H4 (cell line): ENCODE data around the gene SRGAP1. TPM values are rescaled to one million over a fixed set of nuclear protein-coding genes. Genes with fewer than 3 reads are reported as not detected.

Source experiments
- DNase-seq: peaks from one replicate; pipeline ENCODE4 v3.0.0-alpha.2; 2015; ENCODE audit warnings: low spot score
- total RNA-seq: library from RNA; depleted of rRNA; stranded (reverse); fragments of >200 nt; shearing (Covaris generic); gene quantifications from 2 replicates; pipeline ENCODE4 v1.2.3, GENCODE V29; 2014

Gene SRGAP1
- total RNA-seq, 1 experiment from 2014 or later = 1.6 TPM

DNA sequence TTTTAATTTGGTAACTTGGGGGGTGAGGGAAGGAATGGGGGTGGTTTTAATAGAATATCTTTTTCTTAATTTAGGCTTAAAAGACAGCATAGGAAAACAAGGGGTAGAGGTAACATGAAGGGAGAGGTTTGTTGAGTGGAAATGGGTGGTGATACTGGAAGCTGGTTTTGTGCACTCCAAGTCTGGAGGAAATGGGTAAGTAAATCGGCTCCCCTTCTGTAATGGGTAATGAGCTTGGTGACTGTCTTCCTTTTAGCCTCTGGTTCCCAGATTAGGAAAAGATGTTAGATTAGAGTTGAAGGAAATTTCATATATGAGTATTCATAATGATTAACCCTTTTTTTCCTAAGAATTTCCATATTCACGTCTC lies 122.1 kb downstream of the SRGAP1 start:
- DNase-seq = no peak

DNA sequence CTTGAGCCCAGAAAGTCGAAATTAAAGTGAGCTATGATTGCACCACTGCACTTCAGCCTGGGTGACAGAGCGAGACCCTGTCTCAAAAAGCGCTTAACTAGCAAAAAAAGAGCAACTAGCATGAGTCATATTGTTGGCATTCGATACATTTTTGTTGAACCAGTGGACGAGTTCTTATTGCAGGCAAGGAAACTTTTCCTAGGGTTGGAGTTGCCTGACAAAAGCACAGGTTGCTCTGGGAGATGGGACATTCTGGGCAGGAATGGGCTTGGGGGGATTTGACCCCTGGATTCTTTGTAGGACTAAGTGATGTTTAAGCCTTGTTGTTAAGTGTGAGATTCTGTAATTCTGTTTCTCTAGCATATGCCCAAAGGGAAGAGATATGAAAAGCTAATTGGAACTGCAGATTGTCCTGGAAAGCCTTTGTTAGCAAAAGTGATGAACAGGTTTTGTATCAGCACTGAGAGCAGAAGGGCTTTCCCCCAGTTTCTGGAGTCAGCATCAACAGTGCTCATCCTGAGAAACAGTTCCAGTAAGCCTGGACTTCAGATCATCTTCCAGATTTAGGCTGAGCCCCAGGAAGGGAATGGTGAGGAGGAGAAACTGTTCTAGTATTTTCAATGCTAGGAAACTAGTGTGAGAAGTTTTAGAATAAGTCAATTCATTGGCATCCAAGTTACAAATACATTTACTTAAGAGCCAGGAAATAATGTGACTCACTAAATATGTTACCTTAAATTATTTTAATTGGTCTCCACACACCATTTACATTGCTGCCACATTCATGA lies 123.1 kb downstream of the SRGAP1 start:
- no peak for DNase-seq

DNA sequence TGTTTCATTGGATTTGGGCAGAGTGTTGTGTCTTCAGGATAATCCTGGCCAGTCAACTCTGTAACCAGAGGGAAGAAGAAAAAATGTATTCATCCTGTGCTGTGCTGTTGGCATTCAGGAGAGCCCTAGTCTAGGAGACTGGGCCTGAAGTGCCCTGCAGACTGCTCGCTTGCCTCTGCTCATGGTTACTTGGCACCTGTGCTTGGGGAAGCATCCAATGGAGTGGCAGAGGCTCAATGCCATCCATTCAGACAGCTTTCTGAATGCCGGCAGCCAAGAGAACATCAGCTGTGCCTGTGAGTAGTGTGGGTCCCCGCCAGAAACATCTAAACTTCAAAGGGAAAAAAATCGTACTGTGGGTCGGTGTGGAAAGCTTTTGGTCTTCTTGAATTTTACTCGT lies 124.2 kb downstream of the SRGAP1 start:
- DNase-seq = no peak

DNA sequence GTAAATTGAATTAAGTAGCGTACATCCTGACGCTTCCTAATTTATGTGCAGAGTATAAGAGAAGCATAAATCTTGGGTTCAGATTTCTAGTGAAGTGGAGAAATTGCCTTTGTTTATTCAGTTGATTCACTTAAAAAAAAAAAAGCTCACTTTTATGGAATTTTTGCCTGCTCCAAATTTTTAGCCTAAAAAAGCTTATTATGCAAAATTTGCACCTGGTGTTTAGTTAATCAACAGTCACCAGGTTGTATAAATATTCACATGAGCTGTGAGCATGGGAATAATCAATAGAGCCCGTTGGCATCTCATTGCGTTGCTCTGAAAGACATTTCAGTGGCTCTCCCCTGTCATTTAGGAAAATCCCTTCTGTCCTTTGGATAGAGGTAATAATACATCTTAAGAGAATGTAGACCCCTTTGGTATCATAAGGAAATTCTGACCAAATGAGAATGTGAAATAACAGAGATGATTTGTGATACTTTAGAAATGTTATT lies 132.4 kb downstream of the SRGAP1 start:
- no peak for DNase-seq

DNA sequence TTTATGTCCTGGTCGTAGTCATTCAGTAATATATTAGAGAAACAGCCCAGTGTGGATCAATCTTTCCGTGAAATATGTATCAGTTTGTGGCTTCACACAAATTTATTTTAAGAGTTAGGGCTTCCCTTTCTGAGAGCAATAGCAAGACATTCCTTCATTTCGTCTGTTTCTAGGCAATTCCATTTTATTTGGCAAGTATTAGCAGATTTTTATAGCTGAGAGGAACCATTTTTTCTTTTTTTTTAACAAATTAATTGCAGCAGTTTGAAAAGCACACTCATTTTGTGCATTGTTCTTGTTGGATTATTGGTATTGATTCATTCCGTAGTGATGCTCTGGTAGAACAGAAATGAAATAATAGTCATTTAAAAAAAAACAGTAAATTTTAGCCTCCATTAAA lies 132.9 kb downstream of the SRGAP1 start:
- no peak for DNase-seq

DNA sequence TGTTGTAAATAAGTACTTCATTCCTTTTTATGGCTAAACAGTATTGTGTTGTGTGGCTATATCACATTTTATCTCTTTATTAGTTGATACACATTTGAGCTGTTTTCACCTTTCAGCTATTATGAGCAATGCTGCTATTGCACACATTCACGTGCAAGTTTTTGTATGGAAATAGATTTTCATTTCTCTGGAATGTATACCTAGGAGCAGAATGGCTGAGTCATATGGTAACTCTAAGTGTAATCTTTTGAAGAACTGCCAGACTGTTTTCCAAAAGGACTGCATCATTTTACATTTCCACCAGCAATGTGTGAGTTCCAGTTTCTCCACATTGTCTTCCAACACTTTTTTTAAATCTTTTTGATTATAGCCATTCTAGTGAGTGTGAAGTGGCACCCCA lies 134.0 kb downstream of the SRGAP1 start:
- no peak for DNase-seq

DNA sequence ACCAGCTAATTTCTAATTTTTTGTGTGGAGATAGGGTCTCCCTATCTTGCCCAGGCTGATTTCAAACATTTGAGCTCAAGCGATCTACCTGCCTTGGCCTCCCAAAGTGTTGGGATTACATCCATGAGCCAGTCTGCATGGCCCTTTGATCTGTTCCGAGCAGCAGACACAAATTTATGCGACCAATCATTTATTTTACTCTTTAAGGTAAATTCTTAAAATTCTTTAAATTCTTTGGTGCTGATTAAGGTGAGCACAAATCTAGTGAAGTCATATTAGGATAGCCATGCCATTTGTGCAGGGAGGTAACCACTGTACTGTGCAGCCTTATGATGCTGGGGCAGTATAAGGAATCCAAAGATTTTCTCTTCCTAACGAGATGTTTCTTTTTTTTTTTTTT lies 135.7 kb downstream of the SRGAP1 start:
- no peak for DNase-seq

DNA sequence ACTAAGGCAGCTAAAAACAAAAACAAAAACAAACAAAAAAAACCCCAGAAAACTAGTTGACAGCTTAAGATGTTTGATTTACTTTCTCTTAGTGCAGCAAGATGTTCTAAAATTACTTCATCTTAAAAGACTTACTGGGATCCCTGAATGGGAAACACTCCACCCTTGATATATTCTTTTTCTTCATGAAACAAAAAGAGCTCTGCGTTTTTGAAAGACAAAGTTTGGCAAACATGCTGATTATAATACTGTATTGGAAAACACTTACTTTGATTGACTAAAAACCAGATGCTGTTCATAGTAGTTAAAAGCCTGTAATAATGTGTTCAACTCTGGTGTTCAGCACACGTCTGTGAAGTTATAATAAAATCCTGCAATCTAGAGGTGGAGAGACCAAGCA lies 136.8 kb downstream of the SRGAP1 start:
- DNase-seq = no peak

DNA sequence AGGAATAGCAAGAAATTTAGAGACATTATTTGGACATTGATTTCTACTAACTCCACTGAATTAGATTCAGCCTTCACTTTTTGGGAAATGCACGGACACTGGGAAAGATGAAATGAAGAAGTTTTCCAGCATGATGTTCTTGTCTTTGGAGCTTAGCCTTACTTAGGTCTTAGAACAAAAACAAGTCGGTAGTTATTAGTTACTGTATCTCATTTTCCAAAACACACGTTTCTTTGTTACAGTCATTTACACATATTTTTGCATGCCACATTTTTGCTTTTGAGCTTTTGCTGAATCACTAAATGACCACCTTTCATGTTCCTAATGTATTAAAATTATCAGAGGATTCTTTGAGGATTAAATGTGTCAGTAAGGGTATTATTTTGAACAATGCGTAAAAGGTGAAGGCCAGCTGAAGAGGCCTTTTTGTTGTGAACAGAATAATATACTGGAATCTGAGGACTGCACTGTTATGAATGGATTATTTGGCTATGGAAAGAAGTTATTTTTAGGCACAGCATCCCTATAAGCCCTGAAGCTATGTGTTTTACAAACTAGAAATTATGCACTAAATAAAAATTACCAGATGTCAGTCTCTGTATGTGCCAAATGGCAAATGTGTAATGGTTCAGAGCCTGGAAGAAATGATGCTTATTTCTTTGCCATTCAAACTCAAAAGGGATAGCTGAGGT lies 138.2 kb downstream of the SRGAP1 start:
- DNase-seq = no peak

DNA sequence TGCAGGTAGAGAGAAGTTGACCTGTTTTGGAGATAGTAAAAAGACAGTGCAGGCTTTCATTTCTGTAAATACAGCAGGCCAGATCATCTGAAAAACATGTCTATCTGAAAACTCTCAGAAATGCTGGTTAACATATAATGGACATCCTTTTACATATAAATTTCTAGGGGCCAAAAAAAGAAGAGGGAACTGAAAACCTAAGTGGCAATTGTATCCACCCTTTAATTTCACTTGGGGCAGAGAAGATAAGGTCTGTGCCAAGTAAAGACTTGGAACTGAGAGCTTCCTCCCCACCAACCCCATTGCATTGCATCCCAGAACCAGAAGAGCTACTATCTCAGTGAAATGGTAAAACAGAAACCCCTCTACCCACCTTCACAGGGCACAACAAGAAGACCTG lies 141.0 kb downstream of the SRGAP1 start:
- no peak for DNase-seq

DNA sequence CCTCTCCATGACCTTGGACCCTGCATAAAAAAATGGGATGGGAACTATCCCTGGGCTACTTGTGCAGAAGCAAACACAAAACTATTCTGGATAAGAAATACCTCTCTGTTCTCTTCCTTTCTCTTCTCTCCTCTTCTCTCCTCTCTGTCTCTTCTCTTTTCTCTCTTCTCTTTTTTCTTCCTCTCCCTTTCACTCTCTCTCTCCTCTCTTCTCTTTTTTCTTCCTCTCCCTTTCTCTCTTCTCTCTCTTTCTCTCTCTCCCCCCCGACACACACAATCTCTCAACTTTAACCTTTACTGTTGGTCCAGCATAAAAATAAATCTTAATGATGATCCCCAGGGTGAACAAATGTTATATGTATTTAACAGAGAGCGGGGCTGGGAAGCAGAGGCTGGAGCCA lies 141.4 kb downstream of the SRGAP1 start:
- no peak for DNase-seq

DNA sequence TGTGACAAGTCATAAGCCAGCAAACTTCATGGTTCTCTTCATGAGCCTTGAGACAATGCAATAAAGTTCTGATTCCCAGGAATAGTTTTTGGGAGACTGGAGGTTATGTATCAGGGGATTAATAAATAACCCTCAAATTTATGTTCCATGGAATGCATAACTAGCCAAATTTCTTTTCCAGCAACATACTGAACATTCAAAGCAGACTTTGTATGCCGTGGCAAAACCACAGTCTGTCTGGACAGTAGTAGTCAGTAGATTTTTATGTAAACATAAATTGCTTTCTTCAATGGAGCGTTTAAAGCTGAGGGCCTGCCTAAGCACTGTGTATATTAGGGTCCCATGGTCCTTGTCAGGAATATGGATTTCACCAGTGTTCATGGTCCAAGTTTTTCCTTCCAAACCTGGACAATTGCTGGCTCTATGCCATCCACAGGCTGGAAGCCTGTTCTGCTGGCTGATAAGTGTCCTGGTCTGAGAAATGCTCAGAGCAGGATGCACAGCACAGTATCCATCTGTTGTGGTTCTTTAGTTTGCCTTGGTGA lies 144.9 kb downstream of the SRGAP1 start:
- no peak for DNase-seq

DNA sequence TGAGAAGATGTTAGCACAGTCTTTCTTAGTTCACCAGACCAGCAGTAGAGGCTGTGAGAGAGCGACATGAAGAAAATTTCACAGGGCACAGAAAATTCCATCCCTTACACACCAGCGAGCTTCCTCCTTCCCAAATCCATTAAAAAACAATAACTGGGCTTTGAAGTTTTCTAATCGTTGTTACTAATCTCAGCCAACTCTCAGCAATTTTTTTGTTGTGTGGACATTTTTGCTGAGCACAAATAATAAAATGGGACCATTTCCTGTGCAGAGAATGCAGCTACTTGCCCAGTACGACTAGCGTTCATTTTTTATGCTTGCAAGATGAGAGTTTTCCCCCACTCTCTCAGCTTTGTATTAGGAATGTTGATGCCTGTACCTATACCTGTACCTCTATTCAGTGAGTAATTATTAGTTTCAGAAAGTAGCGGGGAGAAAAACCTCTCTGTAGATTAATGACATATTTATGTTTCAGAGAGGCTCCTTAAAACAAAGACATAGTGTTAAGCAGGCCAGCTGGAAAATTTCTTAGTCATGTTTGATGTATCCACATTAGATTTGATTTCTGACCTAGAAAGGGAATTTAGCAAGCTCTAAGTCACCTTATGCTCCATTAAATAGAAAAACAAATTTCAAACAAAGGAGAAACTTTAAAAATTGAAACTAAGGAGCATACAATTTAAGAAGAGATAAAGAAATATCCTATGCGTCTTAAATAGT lies 146.5 kb downstream of the SRGAP1 start:
- DNase-seq = no peak

DNA sequence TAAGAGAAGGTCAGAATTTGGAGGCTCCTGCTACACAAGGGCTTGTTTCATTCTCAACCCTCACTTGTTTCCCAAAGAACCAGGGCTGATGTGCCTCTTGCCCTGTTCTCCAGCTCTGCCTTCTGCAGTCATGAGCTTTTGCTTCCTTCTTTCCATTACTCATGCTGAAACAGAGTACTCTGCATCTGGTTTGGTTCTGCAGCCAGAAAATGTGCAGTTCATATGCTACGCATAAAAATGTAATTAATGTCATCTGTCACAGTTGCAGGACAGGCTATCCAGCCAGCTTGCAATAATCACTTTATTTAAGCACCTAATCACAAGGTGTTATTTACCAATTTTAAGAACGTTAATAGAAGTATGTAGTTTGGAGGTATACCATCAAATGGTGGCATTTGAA lies 150.2 kb downstream of the SRGAP1 start:
- DNase-seq = no peak

DNA sequence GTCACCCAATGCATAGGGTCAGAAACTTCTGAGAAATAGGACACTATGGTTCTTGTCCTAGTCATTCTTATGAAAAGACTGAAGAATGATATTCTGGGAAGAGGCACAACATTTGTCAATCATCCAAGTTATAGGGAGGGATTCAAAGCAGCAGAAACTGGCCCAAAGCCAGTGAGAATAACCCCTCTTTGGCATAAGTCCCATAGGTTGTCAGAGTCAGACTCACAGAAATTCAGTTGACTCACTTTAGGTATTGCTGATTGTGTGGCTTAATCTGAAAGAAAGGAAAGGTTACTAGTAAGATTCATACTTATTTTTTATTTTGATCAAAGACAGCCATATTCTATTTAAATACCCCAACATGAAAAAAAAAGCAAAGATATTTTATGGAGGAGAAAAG lies 151.0 kb downstream of the SRGAP1 start:
- no peak for DNase-seq

DNA sequence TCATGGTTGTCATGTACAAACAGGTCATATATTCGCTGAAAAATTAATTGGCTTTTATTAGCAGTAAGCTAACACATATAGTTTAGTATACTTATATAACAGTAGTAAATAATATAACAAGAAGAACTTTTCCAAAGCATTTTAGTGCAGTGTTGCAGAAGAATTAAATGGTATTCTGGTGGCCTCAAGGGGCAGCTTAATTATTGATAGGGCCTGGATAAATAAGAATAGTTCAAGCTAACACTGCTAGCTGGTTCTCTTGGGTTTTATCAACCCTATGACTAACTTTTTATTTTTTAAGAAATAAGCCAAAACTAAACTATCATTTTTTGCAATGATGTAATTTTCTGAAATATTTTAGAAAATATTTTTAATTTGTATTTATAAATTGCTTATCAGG lies 152.1 kb downstream of the SRGAP1 start:
- DNase-seq = no peak

DNA sequence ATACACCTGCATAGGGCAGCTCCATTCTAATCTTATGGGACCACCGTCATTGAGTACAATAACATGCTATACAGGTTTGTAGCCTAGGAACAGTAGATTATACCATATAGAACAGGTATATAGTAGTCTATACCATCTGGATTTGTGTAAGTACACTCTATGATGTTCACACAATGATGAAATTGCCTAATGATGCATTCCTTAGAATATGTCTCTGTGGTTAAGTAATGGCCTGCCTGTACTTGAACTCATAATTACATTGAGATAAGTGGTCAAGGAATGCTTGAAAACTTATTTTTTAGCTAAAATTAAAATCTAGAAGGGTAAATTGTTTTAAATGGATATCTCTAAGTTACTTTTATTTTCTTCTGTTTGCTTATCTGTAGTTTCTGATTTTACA lies 152.7 kb downstream of the SRGAP1 start:
- no peak for DNase-seq

DNA sequence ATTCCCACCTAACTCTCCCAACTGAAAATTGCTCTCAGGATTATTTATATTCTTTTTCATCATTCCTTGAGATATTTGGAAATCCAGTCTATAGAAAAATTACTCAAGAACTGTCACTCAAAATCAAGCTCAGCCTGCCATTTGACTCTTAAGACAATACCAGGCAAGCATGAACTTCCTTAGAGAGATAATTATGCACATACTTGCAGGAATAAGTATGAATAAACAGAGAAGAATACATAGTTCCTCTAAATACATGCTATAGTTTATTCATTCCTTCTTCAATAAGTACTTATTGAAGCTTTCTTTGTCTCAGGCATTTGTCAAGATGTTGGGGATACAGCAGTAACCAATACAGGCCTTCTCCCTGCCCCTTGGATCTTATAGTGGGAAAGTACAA lies 154.1 kb downstream of the SRGAP1 start:
- no peak for DNase-seq

DNA sequence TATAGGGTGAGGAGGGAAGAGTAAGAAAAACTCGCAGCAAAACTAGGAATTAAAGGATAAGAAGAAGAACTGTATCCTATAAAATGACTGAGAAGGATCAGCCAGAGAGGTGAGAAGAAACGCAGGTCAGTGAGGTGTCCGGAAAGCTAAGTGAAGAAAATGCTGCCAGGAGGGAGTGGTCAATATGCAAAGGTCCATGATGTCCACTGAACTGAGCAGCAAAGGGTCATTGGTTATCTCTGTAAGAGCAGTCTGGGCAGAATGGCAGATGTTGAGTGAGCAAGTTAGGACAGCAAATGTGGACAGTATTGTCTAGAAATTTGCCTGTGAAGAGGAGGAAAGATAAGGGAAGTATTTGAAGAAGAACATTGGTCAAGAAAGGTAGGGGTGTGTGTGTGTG lies 155.4 kb downstream of the SRGAP1 start:
- no peak for DNase-seq

DNA sequence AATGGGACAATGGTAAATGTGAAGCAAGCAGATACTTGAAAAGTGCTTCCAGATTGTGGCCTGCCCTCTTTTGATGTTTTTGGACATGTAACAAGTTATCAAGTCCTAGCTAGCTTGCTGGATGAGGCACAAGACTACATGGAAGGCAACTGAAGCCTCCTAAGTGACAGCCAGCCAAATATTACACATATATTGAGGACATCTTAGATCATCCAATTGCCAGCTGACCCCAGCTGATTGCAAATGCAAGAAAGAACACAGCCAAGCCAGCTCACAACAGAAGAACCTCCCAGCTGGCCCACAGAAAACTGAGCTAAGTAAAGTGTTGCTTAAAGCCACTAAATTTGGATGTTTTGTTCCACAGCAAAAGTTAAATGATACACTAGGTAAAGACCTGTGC lies 156.9 kb downstream of the SRGAP1 start:
- no peak for DNase-seq

DNA sequence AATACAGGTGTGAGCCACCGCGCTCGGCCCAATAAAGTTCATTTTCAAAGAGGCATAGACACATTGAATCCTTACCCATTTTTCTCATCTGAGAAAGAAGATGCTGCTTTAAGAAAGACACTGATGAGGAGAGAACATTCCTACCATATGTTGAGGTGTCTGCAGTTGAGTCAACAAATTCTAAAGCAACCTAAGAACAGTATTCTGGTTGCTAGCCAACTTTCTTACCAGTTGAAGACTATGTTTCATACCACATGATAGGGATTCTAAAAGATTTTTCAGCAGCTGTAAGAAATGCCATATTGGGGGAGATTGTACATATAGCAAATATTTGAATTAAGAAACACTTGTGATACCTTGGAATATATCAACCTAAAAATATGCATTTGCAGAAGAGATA lies 160.1 kb downstream of the SRGAP1 start:
- no peak for DNase-seq

DNA sequence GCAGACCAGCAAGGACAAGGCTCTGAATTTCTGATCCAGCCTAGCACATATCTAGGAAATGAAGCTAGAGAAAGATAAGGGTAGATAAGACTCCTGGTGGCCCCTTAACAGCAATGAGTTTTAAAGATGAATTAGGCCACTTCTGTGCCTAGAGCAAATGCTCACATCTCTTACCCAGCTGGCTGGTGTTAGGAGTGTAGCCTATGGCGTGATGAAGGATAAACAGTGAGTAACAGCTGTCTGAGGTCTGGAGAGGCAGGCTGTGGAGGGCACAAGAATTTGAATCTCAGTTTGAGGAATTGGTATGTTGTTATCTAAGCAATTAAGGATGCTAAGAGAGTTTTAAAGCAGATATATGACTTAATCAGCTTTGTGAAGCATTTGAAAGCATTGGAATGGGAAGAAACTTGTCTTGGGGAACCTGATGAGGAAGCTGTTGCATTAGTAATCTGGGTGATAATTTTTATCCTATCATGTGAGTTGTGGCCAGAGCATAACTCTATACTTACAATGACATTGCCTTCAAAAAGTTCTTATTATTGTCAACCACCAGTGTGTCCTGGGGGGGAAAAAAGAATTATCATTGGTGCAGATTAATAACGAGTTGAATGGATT lies 161.8 kb downstream of the SRGAP1 start:
- peak; percentile 31 for DNase-seq
